ENCODE measurements around the gene TMED7. TPM values are rescaled to one million over a fixed set of nuclear protein-coding genes. Genes with fewer than 3 reads are reported as not detected.

Gene TMED7
- total RNA-seq, 1 donor from 2014 or later: 77.2 TPM

DNA sequence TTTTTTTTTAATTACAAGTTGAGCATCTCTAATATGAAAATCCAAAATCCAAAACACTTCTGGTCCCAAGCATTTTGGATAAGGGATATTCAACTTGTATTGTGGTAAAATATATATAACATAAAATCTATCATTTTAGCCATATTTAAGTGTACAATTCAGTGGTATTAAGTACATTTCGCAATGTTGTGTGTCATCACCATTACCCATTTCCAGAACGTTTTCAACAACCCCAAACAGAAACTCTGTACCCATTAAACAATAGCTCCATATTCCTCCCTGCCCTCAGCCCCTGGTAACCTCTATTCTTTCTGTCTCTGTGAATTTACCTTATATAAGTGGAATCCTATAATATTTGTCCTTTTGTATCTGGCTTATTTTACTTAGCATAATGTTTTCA lies 48.5 kb downstream of the TMED7 start:
- DNase-seq (ENCODE audit: extremely low spot score, unreplicated experiment): no peak

DNA sequence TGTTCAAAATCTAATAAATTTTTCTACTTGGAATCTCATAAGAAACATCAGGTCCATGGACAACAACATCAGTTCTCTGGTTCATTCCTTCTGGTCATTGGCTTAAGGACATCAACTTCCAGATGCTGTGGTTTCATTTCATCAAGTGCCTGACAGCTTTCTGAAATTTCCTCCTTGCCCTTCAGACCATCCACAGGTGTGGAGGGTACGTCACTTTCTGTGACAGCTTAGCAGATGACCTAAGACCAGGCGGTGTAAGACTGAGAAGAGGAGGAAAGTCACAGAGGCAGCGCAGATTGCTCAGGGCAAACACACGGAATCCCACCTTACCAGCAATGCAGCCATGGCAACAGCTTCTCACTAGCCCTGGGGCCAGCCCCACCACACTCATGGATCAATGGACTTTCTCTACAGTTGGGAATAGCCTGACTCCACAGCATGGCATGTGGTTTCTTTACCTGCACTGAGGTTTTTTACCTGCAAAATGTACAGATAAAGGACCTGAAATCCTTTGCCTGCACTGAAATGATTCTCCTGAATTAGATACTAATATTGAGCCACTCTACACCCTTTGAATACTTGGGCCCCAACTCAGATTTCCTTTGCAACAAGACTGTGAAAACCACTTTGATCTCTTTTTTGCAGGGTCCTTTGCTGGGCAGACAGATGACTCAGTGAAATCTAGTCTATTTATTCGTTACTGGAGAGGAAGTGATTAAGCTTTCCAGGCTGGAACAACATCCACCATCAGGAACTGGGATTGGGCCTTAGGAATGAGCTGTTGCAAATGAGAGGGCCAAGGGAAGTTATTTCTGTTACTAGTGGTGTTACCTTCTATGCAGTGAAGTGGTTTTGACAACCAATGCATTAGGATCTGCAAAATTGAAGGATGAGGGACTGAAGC lies 50.4 kb downstream of the TMED7 start:
- Mint-ChIP-seq H3K4me1 (ENCODE audit: unreplicated experiment) (no peaks in the 10 kb centered on the region), H3K27ac (no peak overlapping the region), H3K4me3 (no peak overlapping the region), H3K27me3 (no peaks in the 10 kb centered on the region), H3K36me3 (no peaks in the 10 kb centered on the region), H3K9me3 (no peaks in the 10 kb centered on the region)
- TF ChIP-seq, protein P1, sequence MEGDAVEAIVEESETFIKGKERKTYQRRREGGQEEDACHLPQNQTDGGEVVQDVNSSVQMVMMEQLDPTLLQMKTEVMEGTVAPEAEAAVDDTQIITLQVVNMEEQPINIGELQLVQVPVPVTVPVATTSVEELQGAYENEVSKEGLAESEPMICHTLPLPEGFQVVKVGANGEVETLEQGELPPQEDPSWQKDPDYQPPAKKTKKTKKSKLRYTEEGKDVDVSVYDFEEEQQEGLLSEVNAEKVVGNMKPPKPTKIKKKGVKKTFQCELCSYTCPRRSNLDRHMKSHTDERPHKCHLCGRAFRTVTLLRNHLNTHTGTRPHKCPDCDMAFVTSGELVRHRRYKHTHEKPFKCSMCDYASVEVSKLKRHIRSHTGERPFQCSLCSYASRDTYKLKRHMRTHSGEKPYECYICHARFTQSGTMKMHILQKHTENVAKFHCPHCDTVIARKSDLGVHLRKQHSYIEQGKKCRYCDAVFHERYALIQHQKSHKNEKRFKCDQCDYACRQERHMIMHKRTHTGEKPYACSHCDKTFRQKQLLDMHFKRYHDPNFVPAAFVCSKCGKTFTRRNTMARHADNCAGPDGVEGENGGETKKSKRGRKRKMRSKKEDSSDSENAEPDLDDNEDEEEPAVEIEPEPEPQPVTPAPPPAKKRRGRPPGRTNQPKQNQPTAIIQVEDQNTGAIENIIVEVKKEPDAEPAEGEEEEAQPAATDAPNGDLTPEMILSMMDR (conservative IDR thresholded peaks at IDR 0.05): no peak
- no peak for DNase-seq (ENCODE audit: extremely low spot score, unreplicated experiment)

More for the DNA sequence above, 48.5 kb downstream of the TMED7 start:
- Mint-ChIP-seq H3K4me3 (no peak overlapping the region), H3K27ac (no peak overlapping the region), H3K4me1 (ENCODE audit: unreplicated experiment) (no peaks in the 10 kb centered on the region), H3K9me3 (no peaks in the 10 kb centered on the region), H3K27me3 (no peaks in the 10 kb centered on the region), H3K36me3 (no peaks in the 10 kb centered on the region)
- TF ChIP-seq, protein P1 (conservative IDR thresholded peaks at IDR 0.05): no peak

DNA sequence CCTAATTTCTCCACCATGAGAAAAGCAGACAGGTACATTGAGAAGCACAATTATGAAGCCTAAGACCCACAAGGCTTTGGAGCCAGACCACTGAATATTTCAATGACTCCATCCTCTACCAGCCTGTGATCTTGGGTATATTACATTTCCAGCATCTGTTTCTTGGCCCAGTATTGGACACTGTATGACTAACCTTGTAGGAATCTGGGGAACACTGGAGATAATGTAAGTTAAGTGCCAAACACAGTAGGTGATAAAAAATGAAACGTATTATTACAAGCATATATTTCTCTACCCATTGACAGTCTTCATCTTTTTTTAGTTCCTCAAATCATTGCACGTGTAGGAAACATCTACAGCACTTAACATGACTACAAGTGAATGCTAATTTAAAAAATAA lies 52.7 kb downstream of the TMED7 start:
- TF ChIP-seq, protein P1 (conservative IDR thresholded peaks at IDR 0.05): no peak
- DNase-seq (ENCODE audit: extremely low spot score, unreplicated experiment): no peak
- Mint-ChIP-seq H3K9me3 (no peaks in the 10 kb centered on the region), H3K36me3 (no peaks in the 10 kb centered on the region), H3K27me3 (no peaks in the 10 kb centered on the region), H3K4me3 (no peak overlapping the region), H3K4me1 (ENCODE audit: unreplicated experiment) (no peaks in the 10 kb centered on the region), H3K27ac (no peak overlapping the region)

DNA sequence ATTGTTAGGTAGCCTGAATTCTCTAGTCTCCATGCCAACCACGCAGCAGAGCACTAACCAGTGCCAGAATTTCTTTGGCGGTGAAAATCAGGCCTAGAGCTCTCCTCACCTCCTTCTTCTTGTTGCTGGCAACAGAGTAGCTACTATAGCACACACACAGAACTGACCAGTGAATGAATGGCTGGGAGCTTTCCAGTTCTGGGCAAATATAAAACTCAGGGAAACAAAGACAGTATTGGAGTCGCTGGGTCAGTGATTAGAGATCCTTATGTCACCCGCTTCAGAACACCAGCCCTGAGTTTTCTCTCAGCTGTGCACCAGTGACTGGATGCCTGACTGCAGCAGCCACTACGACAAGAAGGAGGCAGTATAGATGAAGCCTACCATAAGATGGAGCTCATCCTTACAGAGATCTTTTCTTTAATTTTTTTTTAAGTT lies 54.4 kb downstream of the TMED7 start:
- Mint-ChIP-seq H3K4me3 (no peak overlapping the region), H3K36me3 (no peaks in the 10 kb centered on the region), H3K27ac (no peak overlapping the region), H3K9me3 (no peaks in the 10 kb centered on the region), H3K27me3 (no peaks in the 10 kb centered on the region), H3K4me1 (ENCODE audit: unreplicated experiment) (no peaks in the 10 kb centered on the region)
- DNase-seq (ENCODE audit: extremely low spot score, unreplicated experiment): no peak
- TF ChIP-seq, protein P1 (conservative IDR thresholded peaks at IDR 0.05): no peak

DNA sequence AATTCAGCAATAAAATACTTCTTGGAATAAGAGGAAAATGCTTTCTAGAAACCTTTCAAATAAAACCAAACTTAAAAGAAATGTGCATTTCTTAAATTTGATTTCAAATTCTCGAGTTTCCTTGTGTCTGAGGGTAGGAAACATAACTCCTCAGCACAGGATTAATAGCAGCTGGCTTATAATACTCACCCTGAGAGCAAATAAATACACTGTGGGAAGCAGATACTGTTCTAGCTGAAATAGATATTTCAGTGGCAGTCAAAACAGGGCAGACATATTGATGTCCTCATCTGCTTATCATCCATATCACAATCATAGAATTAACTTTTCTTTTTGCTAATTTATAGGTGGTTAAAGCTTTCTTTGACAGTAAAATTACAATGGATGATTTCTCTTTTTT lies 57.2 kb downstream of the TMED7 start:
- TF ChIP-seq, protein P1 (conservative IDR thresholded peaks at IDR 0.05): no peak
- H3K4me1 Mint-ChIP-seq (ENCODE audit: unreplicated experiment): no peaks in the 10 kb centered on the region
- no peak overlapping the region for H3K4me3 Mint-ChIP-seq
- H3K27ac Mint-ChIP-seq: no peak overlapping the region
- DNase-seq (ENCODE audit: extremely low spot score, unreplicated experiment): no peak
- no peaks in the 10 kb centered on the region for H3K9me3 Mint-ChIP-seq
- H3K36me3 Mint-ChIP-seq: no peaks in the 10 kb centered on the region
- no peaks in the 10 kb centered on the region for H3K27me3 Mint-ChIP-seq
